Bronchial epithelial cell (primary cell): ENCODE data around the gene PPP6R3. TPM values are rescaled to one million over a fixed set of nuclear protein-coding genes. Genes with fewer than 3 reads are reported as not detected.

ENCODE experiments used
- DNase-seq: peaks from one replicate; pipeline ENCODE4 v3.0.0-alpha.2; 2010; ENCODE audit warnings: low read depth
- FAIRE-seq: peaks from 2 replicates; lab custom pipeline; 2011; peaks lifted over from hg19 to GRCh38; lab: Jason Lieb, UNC
- H3K27me3 ChIP-seq: 2 replicates; pipeline ENCODE4 v1.5.1; 2011; ENCODE audit warnings: low read length; ENCODE audit not compliant: control insufficient read depth, insufficient read depth
- H3K36me3 ChIP-seq: 2 replicates; pipeline ENCODE4 v1.5.1; 2011; ENCODE audit warnings: low read length; ENCODE audit not compliant: control insufficient read depth, insufficient read depth
- H3K4me3 ChIP-seq: 2 replicates; pipeline ENCODE4 v1.5.1; 2011; ENCODE audit warnings: mild to moderate bottlenecking, low read depth, low read length, control low read depth
- total RNA-seq: library from RNA; depleted of rRNA; stranded (reverse); fragments of >200 nt; gene quantifications from 2 replicates; pipeline ENCODE4 v1.2.1, GENCODE V29; 2014
- TF ChIP-seq, protein P1 (sequence below): IDR thresholded peaks from 2 replicates; pipeline ENCODE4 v1.5.1; 2011; ENCODE audit warnings: mild to moderate bottlenecking, moderate library complexity, low read length, control low read depth, inconsistent platforms; ENCODE audit not compliant: insufficient read depth, severe bottlenecking

PPP6R3 gene
- total RNA-seq, 1 donor from 2014 or later = 93.5 TPM

DNA sequence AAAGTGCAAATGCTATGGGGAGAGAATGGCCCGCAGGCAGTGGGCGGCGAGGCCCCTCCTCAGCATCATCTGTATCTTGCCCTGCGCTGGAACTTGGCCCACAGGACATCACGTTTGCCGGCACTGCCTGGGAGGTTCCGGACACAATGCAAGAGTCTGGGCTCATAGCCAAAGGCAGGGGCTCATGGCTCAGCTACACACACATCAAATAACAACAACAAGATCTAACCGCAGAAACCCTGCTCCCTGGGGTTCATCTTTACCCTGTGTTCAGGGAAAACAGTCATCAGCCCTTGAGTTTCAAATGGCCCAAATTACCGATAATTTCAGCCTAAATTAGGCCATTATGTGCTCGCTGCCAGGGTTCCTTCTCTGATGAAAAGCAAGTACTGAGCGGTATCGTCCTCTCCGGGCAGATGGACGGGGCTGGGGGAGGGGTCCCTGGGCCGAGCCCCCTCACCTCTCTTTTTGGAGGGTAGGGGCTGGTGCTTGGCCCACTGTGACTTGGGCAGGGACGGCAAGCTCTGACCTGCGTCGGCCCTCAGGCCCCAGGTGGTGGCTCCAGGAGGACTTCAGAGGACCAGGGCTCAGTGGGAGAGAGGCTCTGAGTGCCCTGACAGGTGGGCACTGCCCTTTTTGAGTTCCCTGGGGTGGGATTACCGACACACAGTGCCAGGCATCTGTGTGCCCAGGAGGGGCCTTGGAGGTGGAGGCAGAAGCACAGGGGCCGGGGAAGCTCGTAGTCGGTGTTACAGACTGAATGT is 198.8 kb downstream of the PPP6R3 start:
- no peak overlapping the region for H3K4me3 ChIP-seq
- TF ChIP-seq, protein P1, sequence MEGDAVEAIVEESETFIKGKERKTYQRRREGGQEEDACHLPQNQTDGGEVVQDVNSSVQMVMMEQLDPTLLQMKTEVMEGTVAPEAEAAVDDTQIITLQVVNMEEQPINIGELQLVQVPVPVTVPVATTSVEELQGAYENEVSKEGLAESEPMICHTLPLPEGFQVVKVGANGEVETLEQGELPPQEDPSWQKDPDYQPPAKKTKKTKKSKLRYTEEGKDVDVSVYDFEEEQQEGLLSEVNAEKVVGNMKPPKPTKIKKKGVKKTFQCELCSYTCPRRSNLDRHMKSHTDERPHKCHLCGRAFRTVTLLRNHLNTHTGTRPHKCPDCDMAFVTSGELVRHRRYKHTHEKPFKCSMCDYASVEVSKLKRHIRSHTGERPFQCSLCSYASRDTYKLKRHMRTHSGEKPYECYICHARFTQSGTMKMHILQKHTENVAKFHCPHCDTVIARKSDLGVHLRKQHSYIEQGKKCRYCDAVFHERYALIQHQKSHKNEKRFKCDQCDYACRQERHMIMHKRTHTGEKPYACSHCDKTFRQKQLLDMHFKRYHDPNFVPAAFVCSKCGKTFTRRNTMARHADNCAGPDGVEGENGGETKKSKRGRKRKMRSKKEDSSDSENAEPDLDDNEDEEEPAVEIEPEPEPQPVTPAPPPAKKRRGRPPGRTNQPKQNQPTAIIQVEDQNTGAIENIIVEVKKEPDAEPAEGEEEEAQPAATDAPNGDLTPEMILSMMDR = no peak
- H3K36me3 ChIP-seq = no peaks in the 10 kb centered on the region
- FAIRE-seq (no peak), DNase-seq (peak; percentile 44)
- H3K27me3 ChIP-seq = peaks cover 2% of the 10 kb centered on the region

DNA sequence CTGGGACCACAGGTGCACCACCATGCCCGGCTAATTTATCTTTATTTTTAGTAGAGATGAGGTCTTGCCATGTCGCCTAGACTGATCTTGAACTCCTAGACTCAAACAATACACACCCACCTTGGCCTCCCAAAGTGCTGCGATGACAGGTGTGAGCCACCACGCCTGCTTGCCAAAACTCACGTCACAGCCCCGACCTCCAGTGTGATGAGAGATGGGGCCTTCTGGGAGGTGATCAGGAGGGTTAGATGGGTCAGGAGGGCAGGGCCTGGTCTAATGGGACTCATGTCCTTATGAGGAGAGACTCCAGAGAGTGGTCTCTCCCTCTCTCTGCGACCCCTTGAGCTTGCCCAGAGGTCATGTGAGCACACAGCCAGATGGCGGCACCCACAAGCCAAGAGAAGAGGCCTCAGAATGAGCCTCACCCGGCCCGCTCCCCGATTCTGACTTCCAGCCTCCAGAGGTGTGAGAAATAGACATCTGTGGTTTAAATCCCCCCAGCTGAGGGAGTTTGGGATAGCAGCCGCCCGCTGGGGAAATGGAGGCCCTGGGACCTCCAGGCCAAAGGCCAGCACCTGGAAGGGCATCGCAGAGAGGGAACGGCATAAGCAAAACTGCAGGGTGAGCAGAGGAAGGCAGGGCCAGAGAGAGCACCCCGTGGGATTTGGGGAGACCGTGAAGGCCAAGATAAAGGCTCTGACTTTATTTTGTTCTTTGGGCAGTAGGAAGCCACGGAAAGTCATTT is 199.7 kb downstream of the PPP6R3 start:
- no peaks in the 10 kb centered on the region for H3K36me3 ChIP-seq
- peaks cover 2% of the 10 kb centered on the region for H3K27me3 ChIP-seq
- no peak for FAIRE-seq
- TF ChIP-seq, protein P1 = no peak
- no peak overlapping the region for H3K4me3 ChIP-seq
- no peak for DNase-seq

DNA sequence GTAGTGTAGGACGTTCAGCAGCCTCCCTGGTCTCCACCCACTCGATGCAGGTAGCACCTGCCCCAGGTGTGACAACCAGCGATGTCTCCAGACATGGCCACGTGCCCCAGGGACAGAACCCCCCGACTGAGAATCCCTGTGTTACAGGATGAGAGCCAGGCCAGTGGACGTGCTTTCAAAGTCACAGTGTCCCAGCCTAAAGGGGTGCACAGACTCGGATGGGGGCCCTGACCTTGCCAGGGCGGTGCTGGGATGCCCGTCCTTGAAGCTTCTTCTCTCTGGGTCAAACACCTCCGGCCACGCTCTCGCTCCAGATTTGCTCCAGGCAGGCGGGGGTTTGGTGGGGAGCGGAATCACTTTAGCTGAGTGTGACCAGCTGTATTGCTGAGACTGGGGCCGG is 200.5 kb downstream of the PPP6R3 start:
- DNase-seq (no peak), FAIRE-seq (no peak)
- H3K36me3 ChIP-seq = no peaks in the 10 kb centered on the region
- peaks cover 2% of the 10 kb centered on the region for H3K27me3 ChIP-seq
- TF ChIP-seq, protein P1 = no peak
- no peak overlapping the region for H3K4me3 ChIP-seq

DNA sequence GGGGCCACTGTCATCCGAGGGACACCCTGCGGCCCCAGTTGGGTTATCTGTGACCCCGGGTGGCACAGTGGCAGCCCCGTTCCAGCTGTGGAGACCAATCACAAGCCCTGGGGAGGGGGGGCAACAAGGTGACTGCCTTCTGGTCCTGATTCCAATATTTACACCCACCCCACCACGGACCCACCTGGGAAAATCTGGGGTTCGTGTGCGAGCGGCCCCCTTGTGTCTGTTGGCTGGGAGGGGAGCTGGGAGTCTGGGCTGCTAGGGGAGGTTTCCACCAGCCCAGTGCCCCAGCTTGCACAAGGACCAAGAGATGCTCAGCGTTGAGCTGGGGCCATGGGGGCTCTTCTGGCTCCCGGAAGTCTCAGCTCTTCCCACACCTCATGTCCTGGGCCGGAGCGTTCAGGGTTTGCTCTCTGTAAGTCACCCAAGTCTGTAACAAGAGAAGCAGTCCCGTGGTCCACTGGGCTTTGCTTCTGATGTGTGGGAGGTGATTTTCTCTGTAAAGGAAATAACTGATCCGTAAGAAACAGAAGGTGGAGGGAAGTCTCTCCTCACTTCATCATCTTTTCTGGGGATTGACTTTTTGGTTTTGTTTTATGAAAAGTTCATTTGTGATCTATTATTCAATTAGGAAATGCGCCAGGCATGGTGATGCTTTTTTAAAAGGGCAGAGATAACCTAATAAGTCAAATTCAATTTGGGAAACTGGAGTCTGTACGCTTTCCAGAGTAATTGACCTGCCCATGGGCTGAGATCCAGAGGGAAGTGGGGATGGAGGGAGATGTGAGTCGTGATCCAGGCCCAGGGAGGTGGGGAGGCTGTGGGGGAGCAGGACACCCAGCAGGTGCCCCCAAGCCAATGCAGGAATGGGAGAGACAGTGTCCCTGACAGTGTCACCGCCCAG is 201.4 kb downstream of the PPP6R3 start:
- H3K27me3 ChIP-seq = peaks cover 3% of the 10 kb centered on the region
- no peak for DNase-seq

DNA sequence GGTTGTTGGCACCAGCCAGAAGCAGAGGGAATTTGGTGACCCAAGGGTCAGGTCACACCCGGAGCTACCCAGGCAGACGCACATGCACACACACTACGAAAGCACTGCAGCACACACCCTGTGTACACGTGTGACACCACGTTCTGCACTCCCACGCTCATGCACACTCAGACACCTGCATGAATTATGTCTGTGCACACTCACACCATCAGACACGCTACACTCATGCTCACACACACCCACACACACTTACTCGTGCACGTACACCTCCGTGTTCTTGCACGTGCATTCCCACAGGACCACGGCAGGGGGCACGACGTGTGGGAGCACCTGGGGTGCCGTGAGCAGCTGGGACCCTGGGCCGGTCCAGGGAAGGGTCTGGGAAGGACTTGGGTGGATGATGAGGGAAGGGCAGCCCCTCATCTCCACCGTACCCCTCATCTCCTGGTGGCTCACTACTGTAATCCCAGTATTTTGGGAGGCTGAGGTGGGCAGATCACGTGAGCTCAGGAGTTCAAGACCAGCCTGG is 203.0 kb downstream of the PPP6R3 start:
- no peak overlapping the region for H3K4me3 ChIP-seq
- FAIRE-seq (peak; percentile 92), DNase-seq (no peak)
- H3K36me3 ChIP-seq = no peaks in the 10 kb centered on the region
- TF ChIP-seq, protein P1 = no peak
- H3K27me3 ChIP-seq = peaks cover 2% of the 10 kb centered on the region

More for the DNA sequence above, 201.4 kb downstream of the PPP6R3 start:
- Histone ChIP-seq H3K4me3 (no peak overlapping the region), H3K36me3 (no peaks in the 10 kb centered on the region)
- no peak for FAIRE-seq
- TF ChIP-seq, protein P1 = no peak
